H1 (cell line): ENCODE results near the gene CAMK1G. TPM values are rescaled to one million over a fixed set of nuclear protein-coding genes. Genes with fewer than 3 reads are reported as not detected.

Experiments
- ATF2 ChIP-seq: IDR thresholded peaks from 2 replicates; pipeline ENCODE4 v1.6.1; 2012; ENCODE audit warnings: low read length, inconsistent platforms
- BACH1 ChIP-seq: IDR thresholded peaks from 2 replicates; pipeline ENCODE4 v1.6.1; 2012; ENCODE audit warnings: low read length, improper control_type of control experiment
- BRCA1 ChIP-seq: IDR thresholded peaks from 2 replicates; pipeline ENCODE4 v1.6.1; 2012; ENCODE audit warnings: low read depth, low read length, improper control_type of control experiment
- CBX8 ChIP-seq: fragments of 300-800, 300-1000 bp; sonication (generic); IDR thresholded peaks from 2 replicates; pipeline ENCODE4 v1.7.1; 2016; ENCODE audit warnings: low read depth, low read length, borderline replicate concordance
- CEBPB ChIP-seq: IDR thresholded peaks from 2 replicates; pipeline ENCODE4 v1.6.1; 2012; ENCODE audit warnings: low read depth, low read length
- E2F6 ChIP-seq: IDR thresholded peaks from 2 replicates; pipeline ENCODE4 v1.6.1; 2012; ENCODE audit warnings: inconsistent platforms
- JUND ChIP-seq: IDR thresholded peaks from 2 replicates; pipeline ENCODE4 v1.6.1; 2011; ENCODE audit warnings: mild to moderate bottlenecking, improper control_type of control experiment, low read length
- KDM1A ChIP-seq: fragments of 200-600, 300-600 bp; sonication (generic); IDR thresholded peaks from 2 replicates; pipeline ENCODE4 v1.7.1; 2016; ENCODE audit warnings: mild to moderate bottlenecking, low read length, borderline replicate concordance
- RAD21 ChIP-seq, 2 experiments: IDR thresholded peaks in 1 of 2; conservative IDR thresholded peaks in 1 of 2; 2 replicates each; pipeline ENCODE4 v1.6.1; 2011; ENCODE audit warnings: low read depth in 2 of 2, low read length in 2 of 2, improper control_type of control experiment in 1 of 2, inconsistent platforms in 1 of 2, mild to moderate bottlenecking in 1 of 2, moderate library complexity in 1 of 2
- SP2 ChIP-seq: IDR thresholded peaks from 2 replicates; pipeline ENCODE4 v1.6.1; 2012; ENCODE audit warnings: mild to moderate bottlenecking, low read length, inconsistent platforms
- TAF7 ChIP-seq: optimal IDR thresholded peaks from 2 replicates; pipeline ENCODE3; 2011; ENCODE audit warnings: low read depth, mild to moderate bottlenecking, inconsistent platforms, low read length, moderate library complexity, borderline replicate concordance
- YY1 ChIP-seq: IDR thresholded peaks from 2 replicates; pipeline ENCODE4 v1.6.1; 2011; ENCODE audit warnings: low read depth, mild to moderate bottlenecking, low read length
- ZNF274 ChIP-seq: IDR thresholded peaks from 2 replicates; pipeline ENCODE4 v1.7.0; 2012; ENCODE audit warnings: low read length, borderline replicate concordance; ENCODE audit errors: extremely low read depth
- polyA plus RNA-seq, 7 experiments: library from polyadenylated mRNA; depleted of rRNA in 3 of 7; stranded (reverse) in 5 of 7; unstranded in 2 of 7; fragments of >200 nt in 5 of 7; fragments of 200-250 nt in 2 of 7; gene quantifications; 1 replicate in 5 of 7; 2 replicates in 1 of 7; 4 replicates in 1 of 7; pipeline versions ENCODE4 v1.2.1 to v1.2.3, GENCODE V29; 2011 to 2013; ENCODE audit warnings: missing spikeins in 2 of 7, mixed read lengths in 2 of 7
- total RNA-seq: library from RNA; stranded (reverse); fragmentation: NEBNext Ultra II Directional; extraction: Animal tissue kit (Norgen Biotek cat#: 25700); gene quantifications from 2 replicates; pipeline ENCODE4 v1.2.1, GENCODE V29; 2021

The CAMK1G gene
- total and polyA plus RNA-seq, 2 of the 8 experiments (the other 6 are each of a cell fraction or from before 2014, with no cell fraction given), result 1.00 to 1.0 TPM

DNA sequence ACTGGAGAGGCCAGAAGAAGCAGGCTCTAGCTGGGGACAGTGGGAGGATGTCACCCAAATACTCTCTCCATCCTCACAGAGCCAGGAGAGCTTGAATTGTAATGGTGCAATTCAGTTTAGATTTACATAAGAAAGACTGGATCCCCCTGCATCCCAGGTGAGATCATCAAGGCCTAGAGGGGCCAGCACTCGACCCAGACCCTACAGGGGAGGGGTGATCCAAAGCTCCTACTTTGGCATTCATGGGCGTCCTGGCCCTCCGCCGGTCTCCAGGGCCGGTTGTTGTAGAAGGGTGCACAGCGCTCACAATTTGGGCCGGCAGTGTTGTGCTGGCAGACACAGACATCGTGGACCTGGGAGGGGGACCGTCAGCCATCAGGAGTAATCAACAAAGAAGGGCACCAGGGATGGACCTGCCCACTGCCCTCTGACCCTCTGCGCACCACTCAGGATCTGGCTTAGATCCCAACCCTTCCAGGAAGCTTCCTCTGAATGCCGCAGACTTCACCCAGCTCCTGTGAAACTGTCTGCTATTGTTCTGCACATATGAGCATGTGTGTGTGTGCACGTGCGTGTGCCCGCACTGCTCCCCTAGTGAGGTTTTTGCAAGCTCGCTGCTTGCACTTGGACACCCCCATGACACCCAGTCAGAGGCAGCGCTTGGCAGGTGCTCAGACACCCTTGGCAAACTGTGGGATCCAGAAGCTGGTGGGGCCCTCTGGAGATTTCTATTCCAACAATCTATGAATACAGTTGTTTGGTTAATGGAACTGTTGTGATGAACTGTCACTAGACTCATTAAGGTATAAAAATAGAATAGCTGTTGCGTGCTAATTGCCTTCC lies 47.1 kb downstream of the CAMK1G start (continued):
- peak; percentile 69 for TF ChIP-seq JUND
- no peak for TF ChIP-seq TAF7
- no peak for TF ChIP-seq CBX8
- no peak for TF ChIP-seq RAD21 (IDR thresholded peaks at IDR 0.05 in 1 of 2, conservative IDR thresholded peaks at IDR 0.05 in 1 of 2; ENCODE audit: low read depth in 2 of 2, low read length in 2 of 2)
- TF ChIP-seq SP2, result no peak
- no peak for TF ChIP-seq BACH1
- no peak for TF ChIP-seq BRCA1
- TF ChIP-seq ATF2, result no peak
- TF ChIP-seq KDM1A, result no peak
- no peak for TF ChIP-seq E2F6
- peak; percentile 34; the same call in 1 of the 2 replicates for TF ChIP-seq CEBPB
- no peak for TF ChIP-seq YY1
- no peak for TF ChIP-seq ZNF274
